ENCODE results near the gene PNPLA7. TPM values are rescaled to one million over a fixed set of nuclear protein-coding genes. Genes with fewer than 3 reads are reported as not detected.

Gene PNPLA7
- total and polyA plus RNA-seq, 2 of the 13 experiments (the other 11 are each of a cell fraction or from before 2014, with no cell fraction given) = 0.42 to 1.5 TPM

DNA sequence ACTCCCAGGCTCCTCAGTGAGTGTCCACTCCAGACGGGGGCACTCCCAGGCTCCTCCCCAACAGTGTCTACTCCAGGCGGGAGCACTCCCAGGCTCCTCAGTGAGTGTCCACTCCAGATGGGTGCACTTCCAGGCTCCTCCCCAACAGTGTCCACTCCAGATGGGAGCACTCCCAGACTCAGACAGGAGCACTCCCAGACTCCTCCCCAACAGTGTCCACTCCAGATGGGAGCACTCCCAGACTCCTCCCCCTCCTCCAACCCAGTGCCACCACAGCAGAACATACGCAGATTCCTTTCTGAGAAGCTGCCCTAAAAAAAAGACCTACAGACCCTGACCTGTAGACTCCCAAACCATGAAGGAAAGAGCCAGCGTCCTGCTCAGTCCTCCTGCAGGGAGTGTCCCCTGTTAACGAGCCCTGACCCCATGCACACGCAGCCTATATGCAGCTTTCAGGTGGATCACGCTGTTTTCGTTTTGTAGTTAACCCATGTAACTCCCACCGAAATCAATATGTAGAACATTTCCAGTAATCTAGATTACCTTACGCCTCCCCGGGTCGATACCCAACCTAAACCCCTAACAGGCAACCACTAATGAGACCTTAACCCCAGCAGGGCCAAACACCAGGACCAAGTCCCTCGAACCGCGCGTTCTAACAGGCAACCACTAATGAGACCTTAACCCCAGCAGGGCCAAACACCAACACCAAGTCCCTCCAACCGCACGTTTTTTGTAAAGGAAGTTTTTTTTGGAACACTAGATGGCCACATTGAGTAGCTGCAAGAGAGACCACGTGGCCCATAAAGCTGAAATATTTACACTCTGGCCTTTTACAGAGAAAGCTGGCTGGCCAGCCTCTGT, 15.7 kb downstream of the PNPLA7 start (continued):
- TF ChIP-seq, protein P1, sequence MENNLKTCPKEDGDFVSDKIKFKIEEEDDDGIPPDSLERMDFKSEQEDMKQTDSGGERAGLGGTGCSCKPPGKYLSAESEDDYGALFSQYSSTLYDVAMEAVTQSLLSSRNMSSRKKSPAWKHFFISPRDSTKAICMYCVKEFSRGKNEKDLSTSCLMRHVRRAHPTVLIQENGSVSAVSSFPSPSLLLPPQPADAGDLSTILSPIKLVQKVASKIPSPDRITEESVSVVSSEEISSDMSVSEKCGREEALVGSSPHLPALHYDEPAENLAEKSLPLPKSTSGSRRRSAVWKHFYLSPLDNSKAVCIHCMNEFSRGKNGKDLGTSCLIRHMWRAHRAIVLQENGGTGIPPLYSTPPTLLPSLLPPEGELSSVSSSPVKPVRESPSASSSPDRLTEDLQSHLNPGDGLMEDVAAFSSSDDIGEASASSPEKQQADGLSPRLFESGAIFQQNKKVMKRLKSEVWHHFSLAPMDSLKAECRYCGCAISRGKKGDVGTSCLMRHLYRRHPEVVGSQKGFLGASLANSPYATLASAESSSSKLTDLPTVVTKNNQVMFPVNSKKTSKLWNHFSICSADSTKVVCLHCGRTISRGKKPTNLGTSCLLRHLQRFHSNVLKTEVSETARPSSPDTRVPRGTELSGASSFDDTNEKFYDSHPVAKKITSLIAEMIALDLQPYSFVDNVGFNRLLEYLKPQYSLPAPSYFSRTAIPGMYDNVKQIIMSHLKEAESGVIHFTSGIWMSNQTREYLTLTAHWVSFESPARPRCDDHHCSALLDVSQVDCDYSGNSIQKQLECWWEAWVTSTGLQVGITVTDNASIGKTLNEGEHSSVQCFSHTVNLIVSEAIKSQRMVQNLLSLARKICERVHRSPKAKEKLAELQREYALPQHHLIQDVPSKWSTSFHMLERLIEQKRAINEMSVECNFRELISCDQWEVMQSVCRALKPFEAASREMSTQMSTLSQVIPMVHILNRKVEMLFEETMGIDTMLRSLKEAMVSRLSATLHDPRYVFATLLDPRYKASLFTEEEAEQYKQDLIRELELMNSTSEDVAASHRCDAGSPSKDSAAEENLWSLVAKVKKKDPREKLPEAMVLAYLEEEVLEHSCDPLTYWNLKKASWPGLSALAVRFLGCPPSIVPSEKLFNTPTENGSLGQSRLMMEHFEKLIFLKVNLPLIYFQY (CRISPR knock-in tag; IDR thresholded peaks at IDR 0.05; ENCODE audit: borderline replicate concordance) = 0 out of 2 replicates have a peak, but pooled peaks have one; percentile 37
- TF ChIP-seq REPIN1 (CRISPR knock-in tag; IDR thresholded peaks at IDR 0.05; ENCODE audit: borderline replicate concordance, low read depth) (0 out of 2 replicates have a peak, but pooled peaks have one; percentile 47), PAWR (CRISPR knock-in tag; IDR thresholded peaks at IDR 0.05; ENCODE audit: borderline replicate concordance) (no peak), ZNF567 (CRISPR knock-in tag; IDR thresholded peaks at IDR 0.05; ENCODE audit: borderline replicate concordance) (no peak), ETV5 (CRISPR knock-in tag; IDR thresholded peaks at IDR 0.05; ENCODE audit: borderline replicate concordance) (no peak), ZNF652 (CRISPR knock-in tag; IDR thresholded peaks at IDR 0.05; ENCODE audit: borderline replicate concordance, low read depth) (peak; percentile 68; the same call in 1 of the 2 replicates), SMC3 (IDR thresholded peaks at IDR 0.05; ENCODE audit: low read length) (peak; percentile 26; the same call in 1 of the 2 replicates), TSC22D2 (CRISPR knock-in tag; IDR thresholded peaks at IDR 0.05; ENCODE audit: borderline replicate concordance) (0 out of 2 replicates have a peak, but pooled peaks have one; percentile 52), ZNF136 (CRISPR knock-in tag; IDR thresholded peaks at IDR 0.05; ENCODE audit: low read depth) (0 out of 2 replicates have a peak, but pooled peaks have one; percentile 42), TARDBP (CRISPR knock-in tag; IDR thresholded peaks at IDR 0.05) (peak; percentile 42; the same call in 1 of the 2 replicates), MED8 (CRISPR knock-in tag; IDR thresholded peaks at IDR 0.05; ENCODE audit: insufficient replicate concordance) (no peak), POGZ (CRISPR knock-in tag; IDR thresholded peaks at IDR 0.05) (peak; percentile 51)
- TF ChIP-seq, protein P2, sequence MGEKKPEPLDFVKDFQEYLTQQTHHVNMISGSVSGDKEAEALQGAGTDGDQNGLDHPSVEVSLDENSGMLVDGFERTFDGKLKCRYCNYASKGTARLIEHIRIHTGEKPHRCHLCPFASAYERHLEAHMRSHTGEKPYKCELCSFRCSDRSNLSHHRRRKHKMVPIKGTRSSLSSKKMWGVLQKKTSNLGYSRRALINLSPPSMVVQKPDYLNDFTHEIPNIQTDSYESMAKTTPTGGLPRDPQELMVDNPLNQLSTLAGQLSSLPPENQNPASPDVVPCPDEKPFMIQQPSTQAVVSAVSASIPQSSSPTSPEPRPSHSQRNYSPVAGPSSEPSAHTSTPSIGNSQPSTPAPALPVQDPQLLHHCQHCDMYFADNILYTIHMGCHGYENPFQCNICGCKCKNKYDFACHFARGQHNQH (CRISPR knock-in tag; IDR thresholded peaks at IDR 0.05) = 0 out of 2 replicates have a peak, but pooled peaks have one; percentile 29
- TF ChIP-seq, protein P3, sequence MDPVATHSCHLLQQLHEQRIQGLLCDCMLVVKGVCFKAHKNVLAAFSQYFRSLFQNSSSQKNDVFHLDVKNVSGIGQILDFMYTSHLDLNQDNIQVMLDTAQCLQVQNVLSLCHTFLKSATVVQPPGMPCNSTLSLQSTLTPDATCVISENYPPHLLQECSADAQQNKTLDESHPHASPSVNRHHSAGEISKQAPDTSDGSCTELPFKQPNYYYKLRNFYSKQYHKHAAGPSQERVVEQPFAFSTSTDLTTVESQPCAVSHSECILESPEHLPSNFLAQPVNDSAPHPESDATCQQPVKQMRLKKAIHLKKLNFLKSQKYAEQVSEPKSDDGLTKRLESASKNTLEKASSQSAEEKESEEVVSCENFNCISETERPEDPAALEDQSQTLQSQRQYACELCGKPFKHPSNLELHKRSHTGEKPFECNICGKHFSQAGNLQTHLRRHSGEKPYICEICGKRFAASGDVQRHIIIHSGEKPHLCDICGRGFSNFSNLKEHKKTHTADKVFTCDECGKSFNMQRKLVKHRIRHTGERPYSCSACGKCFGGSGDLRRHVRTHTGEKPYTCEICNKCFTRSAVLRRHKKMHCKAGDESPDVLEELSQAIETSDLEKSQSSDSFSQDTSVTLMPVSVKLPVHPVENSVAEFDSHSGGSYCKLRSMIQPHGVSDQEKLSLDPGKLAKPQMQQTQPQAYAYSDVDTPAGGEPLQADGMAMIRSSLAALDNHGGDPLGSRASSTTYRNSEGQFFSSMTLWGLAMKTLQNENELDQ (CRISPR knock-in tag; IDR thresholded peaks at IDR 0.05; ENCODE audit: borderline replicate concordance) = no peak
- TF ChIP-seq, protein P4, sequence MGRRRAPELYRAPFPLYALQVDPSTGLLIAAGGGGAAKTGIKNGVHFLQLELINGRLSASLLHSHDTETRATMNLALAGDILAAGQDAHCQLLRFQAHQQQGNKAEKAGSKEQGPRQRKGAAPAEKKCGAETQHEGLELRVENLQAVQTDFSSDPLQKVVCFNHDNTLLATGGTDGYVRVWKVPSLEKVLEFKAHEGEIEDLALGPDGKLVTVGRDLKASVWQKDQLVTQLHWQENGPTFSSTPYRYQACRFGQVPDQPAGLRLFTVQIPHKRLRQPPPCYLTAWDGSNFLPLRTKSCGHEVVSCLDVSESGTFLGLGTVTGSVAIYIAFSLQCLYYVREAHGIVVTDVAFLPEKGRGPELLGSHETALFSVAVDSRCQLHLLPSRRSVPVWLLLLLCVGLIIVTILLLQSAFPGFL (CRISPR knock-in tag; IDR thresholded peaks at IDR 0.05) = no peak
- TF ChIP-seq, protein P5, sequence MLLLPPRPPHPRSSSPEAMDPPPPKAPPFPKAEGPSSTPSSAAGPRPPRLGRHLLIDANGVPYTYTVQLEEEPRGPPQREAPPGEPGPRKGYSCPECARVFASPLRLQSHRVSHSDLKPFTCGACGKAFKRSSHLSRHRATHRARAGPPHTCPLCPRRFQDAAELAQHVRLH (CRISPR knock-in tag; IDR thresholded peaks at IDR 0.05; ENCODE audit: borderline replicate concordance, low read depth) = no peak

Measured in HepG2 (cell line).